ENCODE data around the gene BTN1A1. TPM values are rescaled to one million over a fixed set of nuclear protein-coding genes. Genes with fewer than 3 reads are reported as not detected.

Gene BTN1A1
- total and polyA plus RNA-seq, 9 of the 15 experiments (the other 6 are each of a cell fraction or from before 2014, with no cell fraction given) = 0.01 to 0.15 (median 0.06) TPM; not detected in 4

GRCh38 chr6:26521600-26522391 is 21.7 kb downstream of the BTN1A1 start (continued):
- TF ChIP-seq FOXM1 (IDR thresholded peaks at IDR 0.05; ENCODE audit: low read depth) (no peak), FOXM1 (CRISPR knock-in tag; IDR thresholded peaks at IDR 0.05; ENCODE audit: low read depth) (peak; percentile 33), CXXC5 (CRISPR knock-in tag; IDR thresholded peaks at IDR 0.05) (peak; percentile 94), DEAF1 (CRISPR knock-in tag; IDR thresholded peaks at IDR 0.05) (0 out of 2 replicates have a peak, but pooled peaks have one; percentile 25), ZNF668 (CRISPR knock-in tag; IDR thresholded peaks at IDR 0.05) (peak; percentile 83), ZNF124 (CRISPR knock-in tag; IDR thresholded peaks at IDR 0.05) (no peak; the same call in 1 of the 2 replicates), ILF3 (IDR thresholded peaks at IDR 0.05; ENCODE audit: borderline replicate concordance) (peak; percentile 30; the same call in 1 of the 2 replicates), POLR2AphosphoS5 (IDR thresholded peaks at IDR 0.05; ENCODE audit: control insufficient read depth, insufficient read depth, low read depth, low read length) (peak; percentile 61; the same call in 1 of the 2 replicates), CREM (IDR thresholded peaks at IDR 0.05; ENCODE audit: low read depth) (no peak; the same call in 1 of the 2 replicates), ZBTB1 (CRISPR knock-in tag; IDR thresholded peaks at IDR 0.05; ENCODE audit: borderline replicate concordance, low read depth) (peak; percentile 84), NFE2L1 (tag; IDR thresholded peaks at IDR 0.05; ENCODE audit: borderline replicate concordance, low read depth) (no peak), SUPT5H (IDR thresholded peaks at IDR 0.05) (peak; percentile 84), ZEB2 (IDR thresholded peaks at IDR 0.05) (no peak; the same call in 1 of the 2 replicates), ZNF449 (CRISPR knock-in tag; IDR thresholded peaks at IDR 0.05) (0 out of 2 replicates have a peak, but pooled peaks have one; percentile 61), PCBP2 (IDR thresholded peaks at IDR 0.05; ENCODE audit: low read depth, low read length, poor library complexity, severe bottlenecking) (no peak), AFF1 (IDR thresholded peaks at IDR 0.05; ENCODE audit: low read depth in 1 of 2, partially characterized antibody in 2 of 2) (no peak), SIN3B (IDR thresholded peaks at IDR 0.05; ENCODE audit: low read depth) (no peak), ZNF431 (CRISPR knock-in tag; IDR thresholded peaks at IDR 0.05) (peak; percentile 77), RFX7 (CRISPR knock-in tag; IDR thresholded peaks at IDR 0.05) (no peak), L3MBTL2 (IDR thresholded peaks at IDR 0.05) (peak; percentile 96)
